T-cell (primary cell): ENCODE measurements around the gene CHI3L1. TPM values are rescaled to one million over a fixed set of nuclear protein-coding genes. Genes with fewer than 3 reads are reported as not detected.
A peak's percentile ranks its signal among the peaks of the same experiment; 100 is the strongest.

Experiments
- ATAC-seq, 4 experiments: fragments of 200-7000 bp in 3 of 4; fragments of 150-1000 bp in 1 of 4; cut with Tn5 transposase; replicated peaks in 1 of 4; 1 replicate in 3 of 4; 2 replicates in 1 of 4; pipeline ENCODE4 v1.10.0; 2021; ENCODE audit warnings: moderate library complexity in 3 of 4, mild to moderate bottlenecking in 2 of 4, moderate number of reproducible peaks in 1 of 4
- CTCF ChIA-PET, 2 donors: fragments of 300-600 bp; sonication (Branson Sonifier 250); formaldehyde crosslinking; loops; one replicate each; lab custom pipeline; 2022; ENCODE audit warnings: antibody characterized with exemption in 2 of 2; lab: Charles Lee
- POLR2A ChIA-PET, 2 donors: fragments of 300-600 bp; sonication (Branson Sonifier 250); formaldehyde crosslinking; loops; one replicate each; lab custom pipeline; 2022; ENCODE audit warnings: antibody characterized with exemption in 2 of 2; lab: Charles Lee
- DNase-seq, 35 experiments: peaks; one replicate each; pipeline versions ENCODE4 v3.0.0 to v3.0.0-alpha.2; 2013 to 2023
- H3K27ac ChIP-seq: one replicate; pipeline ENCODE4 v1.5.1; 2013; ENCODE audit warnings: low read length
- H3K27me3 ChIP-seq, 2 experiments: replicated peaks in 1 of 2; 1 replicate in 1 of 2; 2 replicates in 1 of 2; pipeline versions ENCODE4 v1.6.1 to v1.7.0; 2013; ENCODE audit warnings: low read length in 1 of 2, mixed read lengths in 1 of 2; ENCODE audit not compliant: control insufficient read depth in 2 of 2, insufficient read depth in 2 of 2; ENCODE audit errors: extremely low read depth in 1 of 2
- H3K36me3 ChIP-seq, 2 donors: 1 replicate in 1 of 2; 2 replicates in 1 of 2; pipeline versions ENCODE4 v1.6.1 to v1.7.0; 2013; ENCODE audit warnings: low read length in 1 of 2; ENCODE audit not compliant: control insufficient read depth in 2 of 2, insufficient read depth in 1 of 2; ENCODE audit errors: extremely low read depth in 1 of 2
- H3K4me1 ChIP-seq, 2 experiments: 1 replicate in 1 of 2; 2 replicates in 1 of 2; pipeline versions ENCODE4 v1.6.1 to v1.7.0; 2013; ENCODE audit warnings: low read length in 2 of 2, mixed read lengths in 1 of 2; ENCODE audit not compliant: insufficient read depth in 2 of 2, control insufficient read depth in 1 of 2; ENCODE audit errors: extremely low read depth in 1 of 2
- H3K4me3 ChIP-seq, 2 donors: 1 replicate in 1 of 2; 2 replicates in 1 of 2; pipeline versions ENCODE4 v1.5.1 to v1.7.0; 2013; ENCODE audit warnings: mild to moderate bottlenecking in 2 of 2, low read length in 1 of 2, moderate library complexity in 1 of 2; ENCODE audit not compliant: control insufficient read depth in 1 of 2; ENCODE audit errors: extremely low read depth in 1 of 2
- H3K9me3 ChIP-seq: 2 replicates; pipeline ENCODE4 v1.7.0; 2013
- H3K27ac Mint-ChIP-seq, 2 donors: one replicate each; pipeline ENCODE4 v1.8.0; 2020 to 2021; ENCODE audit warnings: mild to moderate bottlenecking in 2 of 2, mixed read lengths in 2 of 2
- H3K27me3 Mint-ChIP-seq, 2 donors: one replicate each; pipeline ENCODE4 v1.8.0; 2021 to 2022; ENCODE audit warnings: mixed read lengths in 2 of 2
- H3K36me3 Mint-ChIP-seq: one replicate; pipeline ENCODE4 v1.8.0; 2021; ENCODE audit warnings: mixed read lengths
- H3K4me1 Mint-ChIP-seq, 3 donors: one replicate each; pipeline ENCODE4 v1.8.0; 2020 to 2022; ENCODE audit warnings: mixed read lengths in 3 of 3, mild to moderate bottlenecking in 1 of 3
- H3K4me3 Mint-ChIP-seq, 3 donors: one replicate each; pipeline ENCODE4 v1.8.0; 2020 to 2022; ENCODE audit warnings: mild to moderate bottlenecking in 3 of 3, mixed read lengths in 3 of 3, moderate library complexity in 3 of 3
- H3K9me3 Mint-ChIP-seq, 3 donors: one replicate each; pipeline ENCODE4 v1.8.0; 2020 to 2022; ENCODE audit warnings: mixed read lengths in 3 of 3
- WGBS: methylation state at CpG from one replicate; pipeline ENCODE4 v1.1.5; 2013; ENCODE audit warnings: missing lambda C conversion rate; ENCODE audit not compliant: insufficient coverage; 5-methylcytosine and 5-hydroxymethylcytosine counted together
- total RNA-seq, 35 experiments: library from RNA in 6 of 35; stranded (reverse) in 6 of 35; fragments of 120-200 nt in 1 of 35; gene quantifications; one replicate each; pipeline versions ENCODE4 v1.2.1 to v1.2.4 and lab custom pipeline; 2013 to 2026

CHI3L1 gene
- total RNA-seq, 5 donors from 2014 or later (not counting 1 experiment from before 2014, with no cell fraction given) = 0.20 to 0.30 TPM; not detected in 3

DNA sequence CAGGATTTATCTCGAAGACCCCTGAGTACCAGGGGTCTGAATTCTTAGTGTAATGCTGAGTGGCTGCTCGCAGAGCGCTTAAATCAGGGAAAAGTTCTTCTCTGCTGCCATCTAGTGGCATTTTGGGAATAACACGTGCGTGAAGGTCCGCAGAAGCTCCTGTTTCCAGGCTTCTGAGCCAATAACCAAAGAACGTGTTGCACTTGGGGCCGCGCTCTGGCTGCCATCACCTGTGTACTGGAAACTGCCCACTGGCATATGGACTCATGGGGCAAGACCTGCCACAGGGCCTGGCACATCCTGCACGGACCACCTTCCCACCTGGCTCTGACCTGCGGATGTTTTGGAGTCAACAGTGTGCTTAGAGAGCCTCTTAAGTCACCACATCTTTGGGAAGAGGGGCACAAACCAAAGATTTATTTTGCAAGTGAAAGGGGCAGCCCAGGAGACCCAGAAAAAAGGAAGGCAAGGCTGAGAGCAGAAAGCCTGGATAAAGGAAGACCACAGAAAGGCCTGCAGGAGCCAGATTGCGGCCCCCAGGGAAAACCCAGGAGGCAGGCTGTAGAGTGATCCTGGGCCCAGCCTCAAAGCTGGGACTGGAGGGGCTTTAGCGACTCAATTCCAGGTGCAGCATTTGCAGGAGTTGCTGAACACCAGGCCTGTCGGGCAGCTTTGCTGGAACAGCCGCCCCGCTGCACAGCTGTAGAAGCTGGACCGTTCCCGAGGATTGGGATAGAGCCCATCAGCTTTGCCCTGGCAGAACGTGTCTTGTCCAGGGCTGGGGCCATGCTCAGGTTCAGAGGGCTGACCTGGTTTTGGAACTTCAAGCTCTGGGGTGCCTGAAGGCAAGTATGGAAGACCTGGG, 30.0 kb upstream of the CHI3L1 start:
- CTCF ChIA-PET = interaction anchor here (0.6 to 2.1 kb wide), 7 partner anchors 13 to 737 kb away, joined by 3 to 17 read pairs (median 3); no protein-coding TSS in a partner anchor
- WGBS = 40% methylated on average over 19 of the region's 19 CpGs
- no peaks in the 10 kb centered on the region for H3K36me3 ChIP-seq
- peaks cover 0 to 35% of the 10 kb centered on the region in 2 experiments for H3K27me3 ChIP-seq
- H3K27ac Mint-ChIP-seq = no peak overlapping the region
- no peaks in the 10 kb centered on the region for H3K9me3 ChIP-seq
- H3K9me3 Mint-ChIP-seq = no peaks in the 10 kb centered on the region
- peaks cover 0 to 3% of the 10 kb centered on the region in 2 experiments for H3K4me1 ChIP-seq
- peaks cover 2 to 9% (median 3%) of the 10 kb centered on the region in 3 donors for H3K4me1 Mint-ChIP-seq
- peaks cover 15 to 17% of the 10 kb centered on the region in 2 donors for H3K27me3 Mint-ChIP-seq
- peak; percentile 61 to 74 (median 69) for ATAC-seq
- POLR2A ChIA-PET = interaction anchor here in 1 of 2 donors (0.6 kb wide), 1 partner anchor 20 kb away, joined by 3 read pairs; no protein-coding TSS in a partner anchor
- peak in 30 of 35 experiments; percentile 8 to 78 (median 36) for DNase-seq
- H3K36me3 Mint-ChIP-seq = no peaks in the 10 kb centered on the region
- no peak overlapping the region for H3K4me3 ChIP-seq
- no peak overlapping the region for H3K27ac ChIP-seq
- H3K4me3 Mint-ChIP-seq = no peak overlapping the region

DNA sequence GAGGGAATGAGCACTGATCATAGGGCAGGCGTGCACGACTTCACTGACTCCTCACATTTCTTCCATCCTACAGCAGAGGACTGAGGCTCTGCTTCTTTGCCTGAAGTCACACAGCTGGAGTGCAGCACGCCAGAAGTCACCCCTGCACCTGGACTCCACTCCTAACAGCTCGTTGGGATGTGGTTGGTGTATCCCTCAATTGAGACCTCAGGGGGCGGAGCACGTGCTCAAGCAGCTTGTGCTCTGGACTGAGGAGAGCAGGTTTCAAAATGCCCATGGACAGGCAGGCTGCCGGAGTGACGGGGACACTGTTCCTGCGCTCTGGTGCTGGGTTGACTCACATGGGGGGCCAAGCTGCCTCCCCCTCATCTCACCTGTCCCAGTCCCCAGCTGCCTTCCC, 29.1 kb upstream of the CHI3L1 start:
- ATAC-seq = no peak
- Mint-ChIP-seq H3K27me3 (peaks cover 15 to 17% of the 10 kb centered on the region in 2 donors), H3K27ac (no peak overlapping the region)

DNA sequence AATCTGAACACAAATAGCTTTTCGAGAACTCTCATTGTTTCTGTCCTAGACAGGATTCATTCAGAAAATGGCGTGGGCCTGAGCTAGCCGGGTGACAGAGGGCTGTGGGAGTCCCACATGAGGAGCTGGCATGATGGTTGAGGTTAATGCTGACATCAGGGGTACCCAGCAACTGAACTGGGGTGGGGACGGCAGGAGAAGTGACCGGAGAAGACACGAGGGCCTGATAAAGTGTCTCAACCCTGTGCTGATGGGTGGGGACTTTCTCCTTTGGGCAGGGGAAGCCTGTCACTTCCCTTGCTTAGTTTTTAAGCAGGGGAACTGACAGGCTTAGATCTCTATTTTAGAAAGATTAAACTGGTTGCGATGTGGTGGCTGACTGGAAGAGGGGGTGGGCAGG, 28.4 kb upstream of the CHI3L1 start:
- Mint-ChIP-seq H3K4me3 (no peak overlapping the region), H3K4me1 (peaks cover 2 to 9% (median 3%) of the 10 kb centered on the region in 3 donors), H3K27ac (no peak overlapping the region), H3K9me3 (no peaks in the 10 kb centered on the region), H3K27me3 (peaks cover 15 to 17% of the 10 kb centered on the region in 2 donors), H3K36me3 (no peaks in the 10 kb centered on the region)
- no peaks in the 10 kb centered on the region for H3K36me3 ChIP-seq
- no peak overlapping the region for H3K4me3 ChIP-seq
- POLR2A ChIA-PET = interaction anchor here (0.5 to 0.6 kb wide), 3 partner anchors 220 to 840 kb away, joined by 3 to 5 read pairs (median 4); no protein-coding TSS in a partner anchor
- no peaks in the 10 kb centered on the region for H3K9me3 ChIP-seq
- 57% methylated on average over 5 of the region's 7 CpGs for WGBS
- CTCF ChIA-PET = interaction anchor here (0.6 to 1.9 kb wide), 6 partner anchors 46 to 621 kb away, joined by 3 to 17 read pairs (median 3); no protein-coding TSS in a partner anchor
- ATAC-seq = no peak
- DNase-seq = no peak
- no peak overlapping the region for H3K27ac ChIP-seq
- peaks cover 0 to 35% of the 10 kb centered on the region in 2 experiments for H3K27me3 ChIP-seq
- peaks cover 0 to 3% of the 10 kb centered on the region in 2 experiments for H3K4me1 ChIP-seq

More for the DNA sequence above, 29.1 kb upstream of the CHI3L1 start:
- H3K4me3 Mint-ChIP-seq = no peak overlapping the region
- ChIA-PET POLR2A (no interaction called here), CTCF (interaction anchor here (0.6 to 1.9 kb wide), 8 partner anchors 12 to 620 kb away, joined by 3 to 17 read pairs (median 3); no protein-coding TSS in a partner anchor)
- peaks cover 2 to 9% (median 3%) of the 10 kb centered on the region in 3 donors for H3K4me1 Mint-ChIP-seq
- 38% methylated on average over 6 of the region's 9 CpGs for WGBS
- Histone ChIP-seq H3K4me1 (peaks cover 0 to 3% of the 10 kb centered on the region in 2 experiments), H3K9me3 (no peaks in the 10 kb centered on the region), H3K36me3 (no peaks in the 10 kb centered on the region), H3K4me3 (no peak overlapping the region), H3K27me3 (peaks cover 0 to 35% of the 10 kb centered on the region in 2 experiments), H3K27ac (no peak overlapping the region)
- H3K9me3 Mint-ChIP-seq = no peaks in the 10 kb centered on the region
- DNase-seq = no peak
- H3K36me3 Mint-ChIP-seq = no peaks in the 10 kb centered on the region

DNA sequence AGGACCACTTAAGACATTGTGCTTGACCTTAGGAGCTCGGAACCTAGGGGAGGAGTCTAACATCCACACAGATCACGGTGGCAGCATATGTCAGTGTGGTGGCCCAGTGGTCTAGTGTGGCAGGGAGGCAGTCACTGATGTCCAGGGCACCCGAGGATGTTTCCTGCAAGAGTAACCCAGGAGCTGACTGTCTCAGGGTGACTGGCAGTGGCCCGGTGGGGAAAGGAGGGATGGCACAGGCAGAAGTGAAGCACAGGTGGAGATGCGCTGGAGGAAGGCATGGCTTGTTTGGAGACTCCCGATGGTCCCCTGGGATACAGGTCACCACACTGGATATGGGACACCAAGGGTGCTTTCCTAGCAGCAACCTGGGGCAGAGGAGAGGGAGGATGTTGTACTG, 26.6 kb upstream of the CHI3L1 start:
- H3K27ac ChIP-seq = no peak overlapping the region
- H3K4me1 ChIP-seq = peaks cover 0 to 3% of the 10 kb centered on the region in 2 experiments
- POLR2A ChIA-PET = no interaction called here
- H3K9me3 ChIP-seq = no peaks in the 10 kb centered on the region
- H3K27me3 ChIP-seq = peaks cover 0 to 35% of the 10 kb centered on the region in 2 experiments
- 86% methylated on average over 6 of the region's 6 CpGs for whole genome bisulfite sequencing
- Mint-ChIP-seq H3K36me3 (no peaks in the 10 kb centered on the region), H3K4me3 (no peak overlapping the region), H3K27me3 (peaks cover 9 to 11% of the 10 kb centered on the region in 2 donors), H3K27ac (no peak overlapping the region), H3K9me3 (no peaks in the 10 kb centered on the region), H3K4me1 (peaks cover 2 to 9% (median 3%) of the 10 kb centered on the region in 3 donors)
- H3K4me3 ChIP-seq = no peak overlapping the region
- CTCF ChIA-PET = no interaction called here
- H3K36me3 ChIP-seq = no peaks in the 10 kb centered on the region
- no peak for ATAC-seq
- no peak for DNase-seq

DNA sequence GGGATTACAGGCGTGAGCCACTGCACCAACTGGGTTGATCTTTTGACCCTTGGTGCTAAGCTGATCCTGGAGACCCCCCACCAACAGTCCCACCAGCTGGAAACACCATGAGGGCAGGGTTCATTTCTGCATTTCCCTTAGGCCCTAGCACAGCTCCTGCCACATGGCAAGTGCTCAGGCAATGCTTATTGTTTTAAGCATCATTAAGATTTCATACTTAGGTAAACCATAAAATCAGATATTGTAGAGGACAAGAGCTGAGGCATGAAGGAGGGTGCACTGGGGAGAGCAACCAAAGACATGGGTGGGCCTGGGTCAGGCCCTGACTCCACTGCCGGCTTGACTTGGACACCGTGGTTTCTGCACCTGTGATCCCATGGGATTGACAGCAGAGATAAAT, 25.3 kb upstream of the CHI3L1 start:
- no peak overlapping the region for H3K4me3 Mint-ChIP-seq
- ATAC-seq (no peak), DNase-seq (no peak)
- no peaks in the 10 kb centered on the region for H3K36me3 Mint-ChIP-seq
- no peak overlapping the region for H3K27ac ChIP-seq
- no peaks in the 10 kb centered on the region for H3K9me3 Mint-ChIP-seq
- no peak overlapping the region for H3K4me3 ChIP-seq
- H3K27me3 ChIP-seq = peaks cover 0 to 23% of the 10 kb centered on the region in 2 experiments
- CTCF ChIA-PET = no interaction called here
- POLR2A ChIA-PET = no interaction called here
- no peak overlapping the region for H3K27ac Mint-ChIP-seq
- H3K27me3 Mint-ChIP-seq = peaks cover 8 to 9% of the 10 kb centered on the region in 2 donors
- WGBS = 67% methylated on average over 1 of the region's 3 CpGs
- peaks cover 2 to 9% (median 3%) of the 10 kb centered on the region in 3 donors for H3K4me1 Mint-ChIP-seq
- H3K36me3 ChIP-seq = no peaks in the 10 kb centered on the region
- no peaks in the 10 kb centered on the region for H3K9me3 ChIP-seq
- H3K4me1 ChIP-seq = peaks cover 0 to 3% of the 10 kb centered on the region in 2 experiments

DNA sequence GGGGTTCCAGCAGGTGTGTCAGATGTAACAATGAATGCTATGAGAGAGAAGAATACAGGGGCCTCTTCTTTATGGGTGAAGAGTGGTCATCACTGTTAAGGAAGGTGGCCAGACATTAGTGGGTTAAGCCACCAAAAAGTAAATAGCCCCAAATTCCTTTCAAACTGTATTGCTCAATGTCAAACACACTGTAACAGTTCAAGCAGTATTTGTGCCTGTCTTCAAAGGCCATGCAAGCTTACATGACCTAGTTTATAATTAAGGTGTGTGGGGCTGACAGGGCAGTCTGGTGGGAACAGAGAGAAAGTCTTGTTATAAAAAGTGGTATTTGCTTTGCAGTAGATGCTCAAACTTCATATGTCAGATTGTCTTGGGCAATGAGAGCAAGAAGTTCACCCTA, 24.5 kb upstream of the CHI3L1 start:
- Histone ChIP-seq H3K9me3 (no peaks in the 10 kb centered on the region), H3K27ac (no peak overlapping the region), H3K4me1 (no peaks in the 10 kb centered on the region), H3K27me3 (peaks cover 0 to 18% of the 10 kb centered on the region in 2 experiments), H3K4me3 (no peak overlapping the region), H3K36me3 (no peaks in the 10 kb centered on the region)
- Mint-ChIP-seq H3K36me3 (no peaks in the 10 kb centered on the region), H3K4me3 (no peak overlapping the region), H3K4me1 (peaks cover 0 to 3% (median 0%) of the 10 kb centered on the region in 3 donors), H3K9me3 (no peaks in the 10 kb centered on the region), H3K27ac (no peak overlapping the region), H3K27me3 (peaks cover 2 to 4% of the 10 kb centered on the region in 2 donors)
- DNase-seq = no peak
- ATAC-seq = no peak
- POLR2A ChIA-PET = interaction anchor here in 1 of 2 donors (0.5 kb wide), 1 partner anchor 146 kb away, joined by 3 read pairs; no protein-coding TSS in a partner anchor
- CTCF ChIA-PET = no interaction called here
